Panc1 (cell line): Measurements from ENCODE around the gene CRTC1. TPM values are rescaled to one million over a fixed set of nuclear protein-coding genes. Genes with fewer than 3 reads are reported as not detected.

Experiments
- ATAC-seq: fragments of 200-7000 bp; cut with Tn5 transposase; 2 replicates; pipeline ENCODE4 v1.9.1; 2020; ENCODE audit warnings: mild to moderate bottlenecking, moderate library complexity
- BruUV-seq: library from RNA; stranded (reverse); fragments of 400-500 nt; replicated peaks from 2 replicates; lab custom pipeline; 2021; lab: Mats Ljungman, UMichigan
- CTCF ChIA-PET: fragments of 300-600 bp; sonication (Branson Sonifier 250); formaldehyde crosslinking; loops from one replicate; lab custom pipeline; 2022; ENCODE audit warnings: antibody characterized with exemption; lab: Charles Lee
- POLR2A ChIA-PET: fragments of 300-600 bp; sonication (Branson Sonifier 250); formaldehyde crosslinking; loops from one replicate; lab custom pipeline; 2022; ENCODE audit warnings: antibody characterized with exemption; lab: Charles Lee
- DNase-seq: peaks from one replicate; pipeline ENCODE4 v3.0.0-alpha.2; 2010; ENCODE audit warnings: low read depth, low spot score
- H3K27ac ChIP-seq: 2 replicates; pipeline ENCODE4 v1.5.1; 2011; ENCODE audit warnings: mild to moderate bottlenecking, low read length, inconsistent platforms
- H3K27me3 ChIP-seq: fragments of 200-500 bp; sonication (Bioruptor generic); 2 replicates; pipeline ENCODE4 v1.6.0; 2014; ENCODE audit warnings: low read length, inconsistent platforms; ENCODE audit not compliant: control insufficient read depth, insufficient read depth
- H3K36me3 ChIP-seq: fragments of 200-500 bp; sonication (Bioruptor generic); 2 replicates; pipeline ENCODE4 v1.5.1; 2014; ENCODE audit warnings: inconsistent platforms, mild to moderate bottlenecking, low read length, moderate library complexity; ENCODE audit not compliant: control insufficient read depth, insufficient read depth
- H3K4me1 ChIP-seq: 2 replicates; pipeline ENCODE4 v1.5.1; 2011; ENCODE audit warnings: inconsistent platforms, mild to moderate bottlenecking, low read length, moderate library complexity; ENCODE audit not compliant: control insufficient read depth, insufficient read depth
- H3K4me3 ChIP-seq, 2 experiments: 2 replicates each; pipeline ENCODE4 v1.5.1; 2011 to 2012; ENCODE audit warnings: low read depth in 2 of 2, low read length in 2 of 2, mild to moderate bottlenecking in 2 of 2, inconsistent platforms in 1 of 2, moderate library complexity in 1 of 2
- H3K9me3 ChIP-seq: fragments of 200-500 bp; sonication (Bioruptor generic); 2 replicates; pipeline ENCODE4 v1.5.1; 2014; ENCODE audit warnings: low read depth, mild to moderate bottlenecking, inconsistent platforms, low read length, moderate library complexity; ENCODE audit not compliant: control insufficient read depth, insufficient read depth
- POLR2AphosphoS5 ChIP-seq: IDR thresholded peaks from 2 replicates; pipeline ENCODE4 v1.6.1; 2012; ENCODE audit warnings: mild to moderate bottlenecking, low read depth, low read length, moderate library complexity
- SIN3A ChIP-seq: IDR thresholded peaks from 2 replicates; pipeline ENCODE4 v1.6.1; 2012; ENCODE audit warnings: low read depth, mild to moderate bottlenecking, low read length, moderate library complexity, borderline replicate concordance; ENCODE audit not compliant: insufficient read depth
- TCF7L2 ChIP-seq: IDR thresholded peaks from 2 replicates; pipeline ENCODE4 v1.6.1; 2011; ENCODE audit warnings: mild to moderate bottlenecking, low read depth, low read length, inconsistent platforms
- in situ Hi-C: cut with HindIII; loops from 2 replicates; pipeline ENCODE4 v1.10.0; 2016; ENCODE audit warnings: low sequenced_read_pairs, low pct_unique_long_range_greater_than_20kb
- intact Hi-C: fragments of 100-400 bp; cut with micrococcal nuclease; formaldehyde crosslinking; loops from one replicate; pipeline ENCODE4 v1.10.0; 2022; ENCODE audit not compliant: unreplicated experiment
- total RNA-seq: library from RNA; stranded (reverse); gene quantifications from one replicate; pipeline ENCODE4 v1.2.1, GENCODE V29; 2021; ENCODE audit not compliant: unreplicated experiment
- TF ChIP-seq, protein P1 (sequence below): fragments of 450-650 bp; IDR thresholded peaks from 2 replicates; pipeline ENCODE4 v1.5.1; 2017; ENCODE audit warnings: mild to moderate bottlenecking
- TF ChIP-seq, protein P2 (sequence below), 2 experiments: IDR thresholded peaks; 2 replicates each; pipeline ENCODE4 v1.6.1; 2011 to 2012; ENCODE audit warnings: low read depth in 2 of 2, control low read depth in 1 of 2, low read length in 1 of 2, mild to moderate bottlenecking in 1 of 2, moderate library complexity in 1 of 2; ENCODE audit not compliant: insufficient read depth in 1 of 2

CRTC1 gene
- total RNA-seq, 1 experiment from 2014 or later, result 18.2 TPM

DNA sequence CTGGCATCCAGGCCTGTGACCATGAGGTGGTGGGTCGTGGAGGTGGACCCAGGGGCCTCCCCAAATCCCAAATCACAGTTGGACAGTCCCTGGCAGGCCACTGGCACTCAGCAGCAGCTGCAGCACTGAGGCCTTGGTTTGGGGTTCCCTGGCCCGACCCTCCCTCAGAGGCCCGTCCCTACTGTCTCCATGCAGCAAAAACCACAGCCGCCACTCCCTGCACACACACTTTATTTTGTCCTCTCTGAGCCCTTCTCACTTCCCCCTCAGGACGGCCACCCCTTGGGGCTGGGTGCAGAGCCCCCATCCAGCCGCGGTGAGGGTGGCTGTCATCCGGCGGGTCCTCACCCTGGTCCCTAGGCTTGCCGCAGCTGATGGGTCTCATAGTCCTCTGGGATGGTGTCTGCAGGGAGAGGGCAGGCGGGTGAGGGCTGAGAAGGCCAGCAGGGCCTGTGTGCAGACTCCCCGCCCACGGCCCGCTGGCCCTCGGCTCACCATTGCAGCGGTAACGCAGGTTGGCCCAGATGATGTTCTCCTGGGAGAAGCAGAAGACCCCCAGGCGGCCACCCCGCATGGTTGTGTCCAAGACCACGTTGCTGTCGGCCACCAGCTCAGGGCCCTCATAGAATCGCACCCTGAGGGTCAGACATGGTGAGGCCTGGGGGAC lies 99.2 kb downstream of the CRTC1 start:
- DNase-seq (no peak), ATAC-seq (no peak)
- Histone ChIP-seq H3K27ac (no peak overlapping the region), H3K4me3 (no peak overlapping the region), H3K36me3 (no peaks in the 10 kb centered on the region), H3K9me3 (no peaks in the 10 kb centered on the region), H3K4me1 (no peaks in the 10 kb centered on the region), H3K27me3 (no peaks in the 10 kb centered on the region)
- POLR2A ChIA-PET, result no interaction called here
- TF ChIP-seq SIN3A (no peak), TCF7L2 (no peak), POLR2AphosphoS5 (no peak)
- TF ChIP-seq, protein P1, sequence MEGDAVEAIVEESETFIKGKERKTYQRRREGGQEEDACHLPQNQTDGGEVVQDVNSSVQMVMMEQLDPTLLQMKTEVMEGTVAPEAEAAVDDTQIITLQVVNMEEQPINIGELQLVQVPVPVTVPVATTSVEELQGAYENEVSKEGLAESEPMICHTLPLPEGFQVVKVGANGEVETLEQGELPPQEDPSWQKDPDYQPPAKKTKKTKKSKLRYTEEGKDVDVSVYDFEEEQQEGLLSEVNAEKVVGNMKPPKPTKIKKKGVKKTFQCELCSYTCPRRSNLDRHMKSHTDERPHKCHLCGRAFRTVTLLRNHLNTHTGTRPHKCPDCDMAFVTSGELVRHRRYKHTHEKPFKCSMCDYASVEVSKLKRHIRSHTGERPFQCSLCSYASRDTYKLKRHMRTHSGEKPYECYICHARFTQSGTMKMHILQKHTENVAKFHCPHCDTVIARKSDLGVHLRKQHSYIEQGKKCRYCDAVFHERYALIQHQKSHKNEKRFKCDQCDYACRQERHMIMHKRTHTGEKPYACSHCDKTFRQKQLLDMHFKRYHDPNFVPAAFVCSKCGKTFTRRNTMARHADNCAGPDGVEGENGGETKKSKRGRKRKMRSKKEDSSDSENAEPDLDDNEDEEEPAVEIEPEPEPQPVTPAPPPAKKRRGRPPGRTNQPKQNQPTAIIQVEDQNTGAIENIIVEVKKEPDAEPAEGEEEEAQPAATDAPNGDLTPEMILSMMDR, result no peak
- TF ChIP-seq, protein P2, sequence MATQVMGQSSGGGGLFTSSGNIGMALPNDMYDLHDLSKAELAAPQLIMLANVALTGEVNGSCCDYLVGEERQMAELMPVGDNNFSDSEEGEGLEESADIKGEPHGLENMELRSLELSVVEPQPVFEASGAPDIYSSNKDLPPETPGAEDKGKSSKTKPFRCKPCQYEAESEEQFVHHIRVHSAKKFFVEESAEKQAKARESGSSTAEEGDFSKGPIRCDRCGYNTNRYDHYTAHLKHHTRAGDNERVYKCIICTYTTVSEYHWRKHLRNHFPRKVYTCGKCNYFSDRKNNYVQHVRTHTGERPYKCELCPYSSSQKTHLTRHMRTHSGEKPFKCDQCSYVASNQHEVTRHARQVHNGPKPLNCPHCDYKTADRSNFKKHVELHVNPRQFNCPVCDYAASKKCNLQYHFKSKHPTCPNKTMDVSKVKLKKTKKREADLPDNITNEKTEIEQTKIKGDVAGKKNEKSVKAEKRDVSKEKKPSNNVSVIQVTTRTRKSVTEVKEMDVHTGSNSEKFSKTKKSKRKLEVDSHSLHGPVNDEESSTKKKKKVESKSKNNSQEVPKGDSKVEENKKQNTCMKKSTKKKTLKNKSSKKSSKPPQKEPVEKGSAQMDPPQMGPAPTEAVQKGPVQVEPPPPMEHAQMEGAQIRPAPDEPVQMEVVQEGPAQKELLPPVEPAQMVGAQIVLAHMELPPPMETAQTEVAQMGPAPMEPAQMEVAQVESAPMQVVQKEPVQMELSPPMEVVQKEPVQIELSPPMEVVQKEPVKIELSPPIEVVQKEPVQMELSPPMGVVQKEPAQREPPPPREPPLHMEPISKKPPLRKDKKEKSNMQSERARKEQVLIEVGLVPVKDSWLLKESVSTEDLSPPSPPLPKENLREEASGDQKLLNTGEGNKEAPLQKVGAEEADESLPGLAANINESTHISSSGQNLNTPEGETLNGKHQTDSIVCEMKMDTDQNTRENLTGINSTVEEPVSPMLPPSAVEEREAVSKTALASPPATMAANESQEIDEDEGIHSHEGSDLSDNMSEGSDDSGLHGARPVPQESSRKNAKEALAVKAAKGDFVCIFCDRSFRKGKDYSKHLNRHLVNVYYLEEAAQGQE (IDR thresholded peaks at IDR 0.05; ENCODE audit: insufficient read depth in 1 of 2, low read depth in 2 of 2, low read length in 1 of 2), result no peak
- intact Hi-C loops (loop anchor here (10.0 kb wide), 1 partner anchor 62 kb away; no protein-coding TSS in a partner anchor), in situ Hi-C loops (no loop called here)
- CTCF ChIA-PET, result no interaction called here
- BruUV-seq, result no TSS peak

DNA sequence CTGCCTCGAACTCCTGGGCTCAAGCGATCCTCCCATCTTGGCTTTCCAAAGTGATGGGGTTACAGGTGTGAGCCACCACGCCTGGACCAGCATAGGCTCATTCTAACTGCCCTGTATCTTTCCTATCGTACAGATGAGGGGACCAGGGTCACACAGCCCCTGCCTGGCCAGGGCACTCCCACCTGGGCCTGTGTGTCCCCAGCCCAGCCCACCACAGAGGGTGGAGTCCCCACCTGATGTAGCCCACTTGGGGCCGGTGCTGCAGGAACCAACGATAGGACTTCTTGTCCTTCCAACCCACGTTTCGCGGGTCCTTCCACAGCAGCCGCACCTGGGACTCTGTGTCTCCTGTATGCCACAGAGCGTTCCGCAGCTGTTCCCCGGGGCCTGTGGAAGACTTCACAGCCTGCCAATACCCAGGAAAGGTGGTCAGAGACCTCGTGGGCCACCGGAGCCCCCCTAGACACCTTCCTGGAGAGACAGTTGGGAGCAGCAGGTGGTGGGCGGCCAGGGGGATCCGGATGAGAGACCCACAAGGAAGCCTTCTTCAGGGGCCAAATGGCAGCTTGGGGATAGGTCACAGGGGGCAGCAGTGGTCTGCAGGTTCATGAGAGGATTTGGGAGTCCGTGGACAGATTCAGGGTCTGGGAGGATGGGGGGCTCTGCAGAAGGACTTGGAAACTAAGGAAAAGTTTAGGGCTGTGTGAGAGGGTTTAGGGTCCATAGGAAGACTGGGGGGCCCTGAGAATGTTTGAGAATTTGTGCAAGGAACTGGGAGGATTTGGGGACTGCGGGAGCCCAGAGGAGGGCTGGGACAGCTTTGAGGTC lies 100.7 kb downstream of the CRTC1 start:
- no peak for TF ChIP-seq TCF7L2
- TF ChIP-seq SIN3A, result no peak
- TF ChIP-seq, protein P2 (IDR thresholded peaks at IDR 0.05; ENCODE audit: insufficient read depth in 1 of 2, low read depth in 2 of 2, low read length in 1 of 2), result no peak
- TF ChIP-seq, protein P1, result no peak
- no peak for TF ChIP-seq POLR2AphosphoS5
- no peak overlapping the region for H3K4me3 ChIP-seq
- H3K27ac ChIP-seq, result no peak overlapping the region
- H3K36me3 ChIP-seq, result no peaks in the 10 kb centered on the region
- in situ Hi-C loops (no loop called here), intact Hi-C loops (loop anchor here (10.0 kb wide), 1 partner anchor 61 kb away; no protein-coding TSS in a partner anchor)
- ChIA-PET CTCF (no interaction called here), POLR2A (no interaction called here)
- BruUV-seq, result no TSS peak
- no peaks in the 10 kb centered on the region for H3K9me3 ChIP-seq
- ATAC-seq (no peak), DNase-seq (no peak)
- H3K27me3 ChIP-seq, result no peaks in the 10 kb centered on the region; the same call in 1 of the 2 replicates
- no peaks in the 10 kb centered on the region for H3K4me1 ChIP-seq
